ENCODE measurements around the gene DMRT1.
"Not testable (repeated sequence)": the region's sequence is repeated elsewhere in the genome, so short reads cannot be mapped to it uniquely, and the experiment has no call there.

Gene DMRT1

DNA sequence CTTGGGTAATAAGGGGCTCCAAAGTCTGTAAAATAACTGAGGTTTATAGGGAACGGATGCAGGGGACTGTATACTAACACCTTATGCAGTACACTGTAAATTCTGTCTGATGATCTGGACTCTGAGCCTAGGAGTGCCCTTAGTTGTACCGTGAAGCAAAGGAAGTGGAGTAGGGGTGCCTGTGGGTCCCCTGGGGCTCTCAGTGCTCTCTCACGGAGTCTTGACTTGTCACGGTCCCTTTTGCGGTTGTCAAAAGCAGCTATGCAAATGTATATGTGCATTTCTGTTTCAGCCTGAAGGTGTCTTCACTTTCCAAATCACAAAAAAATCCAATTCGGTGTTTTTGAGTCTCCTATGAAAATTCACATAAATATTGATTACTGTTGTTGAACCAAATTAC is 17.8 kb downstream of the DMRT1 start:
- DNase-seq (ENCODE audit: low read depth in 3 of 3), result no peak

DNA sequence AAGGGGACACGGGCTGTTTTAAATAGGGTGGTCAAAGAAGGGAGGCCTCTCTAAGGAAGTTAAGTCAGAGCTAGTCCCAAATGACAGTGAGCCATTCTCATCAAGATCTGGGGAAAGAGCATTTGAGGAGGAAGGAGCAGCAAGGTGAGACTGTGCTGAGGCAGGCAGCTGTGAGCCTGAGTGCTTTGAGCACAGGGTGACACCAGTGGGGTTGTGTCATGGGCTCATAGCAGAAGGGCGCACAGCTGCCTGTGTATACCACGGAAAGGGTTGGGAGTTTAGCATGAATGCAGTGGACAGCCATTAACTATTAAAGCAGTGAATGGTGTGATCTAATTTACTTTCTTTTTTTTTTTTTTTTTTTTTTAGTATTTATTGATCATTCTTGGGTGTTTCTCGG is 19.2 kb downstream of the DMRT1 start:
- DNase-seq (ENCODE audit: low read depth in 3 of 3), result no peak

DNA sequence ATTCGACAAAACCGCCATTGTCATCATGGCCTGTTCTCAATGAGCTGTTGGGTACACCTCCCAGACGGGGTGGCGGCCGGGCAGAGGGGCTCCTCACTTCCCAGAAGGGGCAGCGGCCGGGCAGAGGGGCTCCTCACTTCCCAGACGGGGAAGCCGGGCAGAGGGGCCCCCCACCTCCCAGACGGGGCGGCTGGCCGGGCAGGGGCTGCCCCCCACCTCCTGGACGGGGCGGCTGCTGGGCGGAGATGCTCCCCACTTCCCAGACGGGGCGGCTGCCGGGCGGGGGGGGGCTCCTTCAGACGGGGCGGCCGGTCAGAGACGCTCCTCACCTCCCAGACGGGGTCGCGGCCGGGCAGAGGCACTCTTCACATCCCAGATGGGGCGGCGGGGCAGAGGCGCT is 20.0 kb downstream of the DMRT1 start:
- DNase-seq (ENCODE audit: low read depth in 3 of 3), result not testable (repeated sequence)

DNA sequence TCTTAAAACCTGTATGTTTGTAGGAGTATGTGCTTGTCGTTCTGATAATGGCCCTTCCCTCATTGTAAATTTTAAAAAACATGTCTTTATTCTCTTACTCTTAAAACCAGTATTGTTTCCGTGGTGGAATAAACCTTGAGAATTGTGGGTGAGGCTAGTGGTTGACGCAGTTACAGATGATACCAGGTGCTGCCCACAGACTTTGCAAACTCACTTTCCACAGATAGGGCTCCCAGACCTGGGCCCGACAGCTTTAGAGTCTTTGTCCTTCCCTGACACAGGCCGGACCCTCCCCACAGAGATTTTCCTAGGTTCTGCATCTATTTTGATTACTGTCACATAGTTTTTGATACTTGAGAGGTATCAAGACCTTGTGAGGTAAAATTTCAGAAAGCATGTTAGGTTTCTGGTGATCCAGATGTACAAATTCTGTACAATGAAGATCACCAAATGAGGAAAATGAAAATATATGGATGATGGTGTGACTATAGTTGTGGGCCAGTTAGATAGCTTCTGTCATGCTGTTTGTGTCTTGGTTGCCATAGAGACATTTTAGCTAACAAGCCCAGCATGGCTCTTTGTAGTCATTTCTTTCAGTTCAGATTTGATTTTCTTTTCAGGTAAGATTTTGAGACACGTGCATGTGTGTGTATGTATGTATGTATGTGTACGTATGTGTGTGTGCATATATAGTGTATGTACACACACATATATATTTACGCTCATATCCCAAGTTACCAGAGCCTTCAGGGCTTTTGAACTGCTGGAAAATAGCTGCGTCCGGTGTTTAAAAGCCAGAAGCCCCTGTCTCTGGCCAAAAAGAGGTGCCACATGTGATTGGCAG is 33.8 kb downstream of the DMRT1 start:
- no peak for DNase-seq (ENCODE audit: low read depth in 3 of 3)

DNA sequence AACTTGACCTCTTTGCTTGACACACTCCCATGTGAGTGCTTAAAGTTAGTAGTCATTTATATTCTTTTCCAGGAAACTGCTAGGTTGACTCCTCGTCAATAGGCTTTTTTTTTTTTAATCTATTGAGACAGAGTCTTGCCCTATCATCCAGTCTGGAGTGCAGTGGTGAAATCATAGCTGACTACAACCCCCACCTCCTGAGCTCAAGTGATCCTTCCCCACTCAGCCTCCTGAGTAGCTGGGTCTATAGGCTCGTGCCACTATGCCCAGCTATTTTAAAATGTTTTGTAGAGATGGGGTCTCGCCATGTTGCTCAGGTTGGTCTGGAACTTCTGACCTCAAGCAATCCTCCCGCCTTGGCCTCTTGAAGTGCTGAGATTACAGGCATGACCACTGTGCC is 34.9 kb downstream of the DMRT1 start:
- DNase-seq (ENCODE audit: low read depth in 3 of 3), result no peak

DNA sequence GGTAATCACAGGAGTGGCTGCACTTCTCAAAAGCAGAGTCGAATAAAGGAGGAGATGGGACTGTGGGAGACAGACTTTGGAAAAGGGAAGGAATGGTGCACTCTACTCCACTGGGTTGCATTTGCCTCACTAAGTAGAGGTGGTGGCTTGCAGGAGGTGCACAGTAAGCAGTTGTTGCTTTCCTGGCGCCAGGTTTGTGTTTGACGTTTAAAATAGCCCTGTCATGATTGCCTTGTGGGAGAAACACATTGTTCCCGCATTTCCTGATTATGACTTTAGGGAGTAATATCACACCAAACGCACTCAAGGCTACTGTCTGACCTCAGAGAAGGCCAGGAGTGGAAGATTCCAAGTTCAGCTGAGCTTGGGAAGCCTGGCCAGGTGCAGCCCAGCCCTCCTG is 36.7 kb downstream of the DMRT1 start:
- DNase-seq (ENCODE audit: low read depth in 3 of 3), result no peak

DNA sequence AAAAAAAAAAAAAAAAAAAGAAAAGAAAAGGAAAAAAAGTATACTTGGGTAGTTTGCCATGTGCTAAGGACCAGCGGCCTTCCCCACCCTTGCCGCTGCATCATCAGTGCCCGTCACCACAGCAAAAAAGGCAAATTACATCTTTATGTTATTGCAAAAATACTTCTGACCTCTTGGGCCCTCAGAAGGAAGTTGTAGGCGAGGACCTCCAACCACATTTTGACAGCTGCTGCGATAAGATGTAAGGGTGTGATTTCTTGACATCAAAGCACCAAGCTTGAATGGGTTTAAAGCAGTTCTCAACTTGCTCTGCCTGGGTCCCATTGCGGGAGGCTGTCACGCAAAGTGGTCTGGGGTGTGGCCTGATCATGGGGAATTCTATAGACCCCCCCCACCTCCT is 39.2 kb downstream of the DMRT1 start:
- no peak for DNase-seq (ENCODE audit: low read depth in 3 of 3)

DNA sequence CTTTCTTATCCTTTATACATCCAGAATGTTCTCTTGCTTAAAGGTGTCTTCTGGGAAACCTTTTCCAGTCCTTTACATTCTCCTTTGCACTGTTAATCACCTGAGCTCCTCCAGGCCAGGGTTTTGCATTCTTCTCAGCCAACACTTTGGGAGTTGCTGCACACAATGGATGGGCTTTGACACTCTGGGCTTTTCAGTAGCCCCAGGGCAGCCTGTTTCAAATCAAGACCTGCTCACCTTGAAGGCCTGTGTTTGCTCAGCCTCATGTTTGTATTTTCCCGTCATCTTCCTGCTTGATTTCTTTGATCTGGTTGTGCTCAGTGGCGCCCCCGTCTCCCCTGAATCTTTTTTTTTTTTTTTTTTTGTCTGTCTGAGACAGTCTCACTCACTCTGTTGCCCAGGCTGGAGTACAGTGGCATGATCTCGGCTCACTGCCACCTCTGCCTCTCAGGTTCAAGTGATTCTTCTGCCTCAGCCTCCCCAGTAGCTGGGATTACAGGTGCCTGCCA is 41.0 kb downstream of the DMRT1 start:
- DNase-seq (ENCODE audit: low read depth in 3 of 3), result no peak

DNA sequence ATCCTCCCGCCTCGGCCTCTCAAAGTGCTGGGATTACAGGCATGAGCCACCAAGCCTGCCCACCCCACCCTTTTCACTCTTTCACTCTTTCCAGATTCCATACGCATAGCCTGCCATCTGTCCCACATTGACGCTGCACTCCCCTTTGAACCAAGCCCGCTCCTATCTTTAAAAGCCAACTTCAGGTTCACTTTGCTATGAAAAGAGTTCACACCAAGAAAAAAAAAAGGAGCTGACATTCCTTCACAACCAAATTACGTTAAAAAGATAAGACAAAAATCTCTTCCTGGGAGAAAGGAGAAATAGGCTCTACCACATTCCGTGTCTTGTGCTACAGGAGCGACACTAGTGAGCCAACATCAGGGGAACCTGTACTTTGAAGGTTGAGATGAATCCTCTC is 41.5 kb downstream of the DMRT1 start:
- no peak for DNase-seq (ENCODE audit: low read depth in 3 of 3)

DNA sequence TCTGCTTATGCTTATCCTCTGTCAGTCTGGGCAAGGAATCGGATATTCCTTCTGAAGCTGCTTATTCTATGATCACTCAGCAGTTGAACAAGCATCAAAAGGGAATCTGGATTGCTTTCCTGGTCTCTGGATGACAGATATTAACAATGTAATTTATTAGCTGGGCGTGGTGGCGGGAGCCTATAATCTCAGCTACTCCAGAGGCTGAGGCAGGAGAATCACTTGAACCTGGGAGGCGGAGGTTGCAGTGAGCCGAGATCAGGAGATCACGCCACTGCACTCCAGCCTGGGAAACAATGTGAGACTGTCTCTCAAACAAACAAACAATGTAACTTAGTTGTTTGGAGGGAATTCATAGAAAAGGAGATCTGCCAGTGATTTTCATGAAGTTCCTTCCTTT is 45.4 kb downstream of the DMRT1 start:
- DNase-seq (ENCODE audit: low read depth in 3 of 3), result no peak

DNA sequence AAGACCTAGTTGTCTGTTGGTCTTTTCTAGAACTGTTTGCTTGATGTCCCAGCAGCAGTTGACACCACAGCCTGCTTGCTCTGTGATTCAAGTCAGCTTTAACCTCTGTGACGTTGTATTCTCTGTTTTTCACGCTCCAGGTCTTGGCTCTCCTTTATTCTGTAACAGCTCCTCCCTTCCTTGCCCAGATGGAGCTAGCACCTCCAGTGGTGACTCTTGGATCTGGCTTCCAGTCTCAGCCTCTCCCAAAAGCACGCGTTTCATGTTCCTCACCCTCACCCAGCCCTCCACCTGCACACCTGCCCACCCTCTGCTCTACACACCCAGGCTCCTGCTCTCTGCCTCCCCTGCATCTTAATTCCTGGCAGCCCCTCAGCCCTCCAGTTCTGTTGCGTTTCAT is 50.6 kb downstream of the DMRT1 start:
- no peak for DNase-seq (ENCODE audit: low read depth in 3 of 3)

DNA sequence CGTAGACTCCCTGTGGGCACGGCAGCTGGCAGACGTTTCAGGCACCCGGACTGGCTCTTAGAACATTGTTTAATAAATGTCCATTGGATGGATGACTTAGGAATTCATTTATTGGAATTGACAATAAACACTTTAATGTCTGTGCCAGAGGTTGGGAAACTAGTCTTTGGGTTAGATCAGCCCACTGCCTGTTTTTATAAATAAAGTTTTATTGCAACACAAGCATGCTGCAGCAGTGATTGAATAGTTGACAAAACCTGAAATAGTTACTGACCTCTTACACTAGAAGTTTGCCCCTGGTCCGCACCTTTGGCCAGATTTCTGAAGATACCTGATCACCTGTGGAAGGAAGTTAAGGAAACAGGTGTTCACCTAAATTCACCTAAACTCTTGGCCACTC is 51.6 kb downstream of the DMRT1 start:
- no peak for DNase-seq (ENCODE audit: low read depth in 3 of 3)

DNA sequence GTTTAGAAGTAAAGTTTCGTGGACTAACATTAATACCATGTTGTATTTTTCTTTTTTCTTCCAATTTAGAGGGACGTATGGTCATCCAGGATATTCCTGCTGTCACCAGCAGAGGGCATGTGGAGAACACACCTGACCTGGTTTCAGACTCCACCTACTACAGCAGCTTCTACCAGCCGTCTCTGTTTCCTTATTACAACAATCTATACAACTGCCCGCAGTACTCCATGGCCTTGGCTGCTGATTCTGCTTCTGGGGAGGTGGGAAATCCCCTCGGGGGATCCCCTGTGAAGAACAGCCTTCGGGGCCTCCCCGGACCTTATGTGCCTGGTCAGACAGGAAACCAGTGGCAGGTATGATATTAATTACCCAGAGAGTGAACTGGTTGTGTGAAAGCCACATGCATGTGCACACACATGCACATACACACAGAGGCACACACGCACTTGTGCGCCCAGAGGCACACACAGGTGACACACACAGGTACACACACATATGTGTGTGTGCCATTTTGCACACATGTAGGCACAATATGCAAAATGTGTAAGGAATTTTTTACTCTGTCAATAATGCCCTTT is 52.4 kb downstream of the DMRT1 start:
- DNase-seq (ENCODE audit: low read depth in 3 of 3), result peak; percentile 20 to 45 (median 30)

DNA sequence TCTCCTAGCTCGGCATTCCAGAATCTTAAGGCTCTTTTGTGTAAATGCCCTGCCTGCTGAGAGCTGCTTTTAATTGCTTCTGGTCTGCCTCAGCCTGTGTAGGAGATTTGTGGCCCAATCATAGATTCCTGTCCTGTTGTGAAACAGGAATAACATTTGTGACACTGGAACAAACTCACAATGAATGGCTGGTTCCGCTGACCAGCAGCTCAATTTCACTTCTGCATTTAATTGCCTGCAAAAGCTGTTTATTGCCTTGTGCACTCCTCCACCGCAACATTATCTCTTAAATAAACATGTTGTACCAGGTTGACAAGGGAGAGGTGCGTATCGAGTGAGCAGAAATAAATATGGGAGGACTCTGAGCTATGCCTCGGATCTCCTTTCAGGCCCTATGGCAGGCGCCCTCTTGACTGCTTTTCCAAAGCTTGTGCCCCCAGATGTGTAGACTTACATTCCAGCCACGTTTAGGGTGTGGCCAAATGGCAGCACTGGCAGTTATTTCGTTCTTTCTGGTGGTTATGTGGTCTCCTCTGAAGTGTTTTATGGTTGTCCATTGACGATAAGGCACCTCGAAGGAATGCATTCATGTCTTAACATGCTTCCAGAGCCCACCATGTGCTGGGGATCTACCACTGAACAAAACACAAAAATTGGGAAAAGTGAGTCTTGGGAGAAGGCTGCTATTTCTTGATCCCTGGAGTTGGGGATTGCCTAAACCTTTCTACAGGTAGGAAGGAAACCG is 58.1 kb downstream of the DMRT1 start:
- no peak for DNase-seq (ENCODE audit: low read depth in 3 of 3)

DNA sequence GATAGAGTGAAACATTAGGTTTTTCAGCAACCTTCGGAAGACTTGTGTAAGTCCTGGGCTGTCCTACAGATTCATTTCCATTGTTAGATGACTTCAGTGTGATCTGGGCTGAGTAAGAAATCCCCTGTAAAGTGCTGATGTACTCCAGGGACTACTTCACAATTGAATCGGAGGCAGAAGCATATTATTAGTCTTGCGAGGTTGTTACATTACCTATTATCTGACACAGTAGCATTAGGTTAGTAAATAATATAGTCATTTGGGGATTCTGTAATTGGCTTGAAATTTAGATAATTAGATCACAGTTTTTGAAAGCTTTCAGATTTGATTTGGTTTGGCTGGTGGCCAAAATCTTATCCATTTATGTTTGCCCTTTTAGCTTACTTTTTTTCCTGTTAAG is 62.4 kb downstream of the DMRT1 start:
- no peak for DNase-seq (ENCODE audit: low read depth in 3 of 3)

DNA sequence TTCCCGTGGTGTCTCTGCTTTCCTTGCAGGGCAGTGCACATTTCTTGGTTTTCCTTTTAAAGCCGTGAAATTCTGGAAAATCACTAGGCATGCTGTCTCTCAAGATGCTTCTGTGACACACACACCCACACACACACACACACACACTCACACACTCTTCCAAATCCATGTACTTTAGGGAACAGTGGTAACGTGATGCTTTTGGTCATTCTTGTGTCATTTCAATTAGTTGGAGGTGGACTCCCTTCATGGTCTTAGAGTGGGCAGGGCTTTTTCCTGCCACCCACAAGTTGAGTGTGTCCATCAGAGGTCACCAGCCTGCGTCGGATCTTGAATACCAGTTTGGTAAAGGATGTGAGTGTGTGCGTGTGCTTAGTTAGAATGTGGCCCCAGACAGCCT is 64.4 kb downstream of the DMRT1 start:
- DNase-seq (ENCODE audit: low read depth in 3 of 3), result no peak

DNA sequence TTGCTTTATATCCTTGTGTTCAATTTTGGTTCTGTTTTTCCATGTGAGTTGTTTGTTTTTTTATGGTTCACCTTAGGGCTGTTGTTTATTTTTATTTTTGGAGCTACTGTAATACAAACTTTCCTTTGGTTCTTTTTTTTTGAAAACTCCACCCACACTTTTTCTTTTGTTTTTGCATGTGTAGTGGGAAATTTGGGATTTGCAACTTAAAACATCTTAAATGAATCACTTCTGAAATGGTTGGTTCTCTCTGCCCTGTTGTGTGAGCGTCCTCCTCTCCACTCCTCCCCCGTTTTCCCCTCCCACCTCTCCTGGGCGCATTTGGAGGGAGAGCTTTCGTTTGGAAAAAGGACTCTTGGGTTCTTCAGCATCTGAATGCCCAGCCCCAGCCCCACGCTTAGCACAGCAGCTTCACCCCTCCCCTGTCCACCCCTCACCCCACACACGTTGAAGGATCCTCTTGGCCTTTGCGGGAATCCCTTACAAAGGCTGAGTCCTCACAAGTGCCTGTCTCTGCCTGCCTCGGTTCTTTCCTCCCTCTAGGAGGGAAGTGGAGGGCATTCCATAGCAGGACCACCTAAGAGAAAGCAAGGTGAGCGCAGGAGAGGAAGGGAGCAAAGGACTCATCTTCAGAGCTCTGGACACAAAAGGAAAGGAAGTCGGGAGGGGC is 67.2 kb downstream of the DMRT1 start:
- DNase-seq (ENCODE audit: low read depth in 3 of 3), result no peak

DNA sequence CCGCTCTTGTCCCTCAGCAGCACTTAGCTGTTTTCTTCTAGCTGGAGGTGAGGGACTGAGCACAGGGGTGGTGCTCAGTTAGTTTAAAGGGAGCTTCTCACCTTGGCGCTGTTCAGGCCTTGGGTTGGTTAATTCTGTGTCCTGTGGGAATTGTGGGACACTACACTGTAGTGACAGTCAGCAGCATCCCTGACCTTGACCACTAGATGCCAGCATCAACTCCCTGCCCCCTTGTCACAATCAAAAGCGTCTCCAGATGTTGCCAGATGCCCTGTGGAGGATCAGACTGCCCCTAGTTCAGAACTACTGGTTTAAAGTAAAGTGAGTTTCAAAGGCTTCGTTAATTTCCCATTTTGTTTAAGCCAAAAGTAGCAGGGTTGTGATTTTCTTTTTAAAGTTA is 69.5 kb downstream of the DMRT1 start:
- DNase-seq (ENCODE audit: low read depth in 3 of 3), result no peak

DNA sequence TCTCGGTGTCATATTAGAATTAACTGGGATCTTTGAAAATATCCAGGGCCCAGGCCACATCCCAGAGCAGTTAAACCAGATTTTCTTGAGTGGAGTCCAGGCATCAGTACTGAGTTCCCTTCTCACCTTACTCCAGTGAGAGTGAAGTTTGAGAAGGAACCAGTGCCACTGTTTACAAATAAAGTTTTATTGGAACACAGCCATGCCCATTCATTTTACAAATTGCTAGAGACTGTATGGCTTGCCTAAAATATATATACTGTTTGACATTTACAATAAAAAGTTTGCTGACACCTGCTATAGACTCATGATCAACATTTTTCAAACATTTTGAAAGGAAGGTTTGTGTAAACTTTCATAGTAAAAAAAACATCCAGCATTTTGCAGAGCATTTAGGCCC is 71.3 kb downstream of the DMRT1 start:
- DNase-seq (ENCODE audit: low read depth in 3 of 3), result no peak

DNA sequence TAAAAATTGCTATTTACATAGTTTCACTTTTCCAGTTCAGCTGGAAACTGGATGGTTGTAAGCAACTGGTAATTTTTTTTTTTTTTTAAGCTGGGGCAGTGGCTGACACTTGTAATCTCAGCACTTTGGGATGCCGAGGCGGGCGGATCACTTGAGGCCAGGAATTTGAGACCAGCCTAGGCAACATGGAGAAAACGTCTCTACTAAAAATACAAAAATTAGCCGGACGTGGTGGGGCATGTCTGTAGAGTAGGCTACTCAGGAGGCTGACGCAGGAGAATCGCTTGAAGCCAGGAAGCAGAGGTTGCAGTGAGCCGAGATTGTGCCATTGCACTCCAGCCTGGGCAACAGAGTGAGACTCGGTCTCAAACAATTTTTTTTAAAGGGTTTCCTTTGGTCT is 72.0 kb downstream of the DMRT1 start:
- DNase-seq (ENCODE audit: low read depth in 3 of 3), result not testable (repeated sequence)

DNA sequence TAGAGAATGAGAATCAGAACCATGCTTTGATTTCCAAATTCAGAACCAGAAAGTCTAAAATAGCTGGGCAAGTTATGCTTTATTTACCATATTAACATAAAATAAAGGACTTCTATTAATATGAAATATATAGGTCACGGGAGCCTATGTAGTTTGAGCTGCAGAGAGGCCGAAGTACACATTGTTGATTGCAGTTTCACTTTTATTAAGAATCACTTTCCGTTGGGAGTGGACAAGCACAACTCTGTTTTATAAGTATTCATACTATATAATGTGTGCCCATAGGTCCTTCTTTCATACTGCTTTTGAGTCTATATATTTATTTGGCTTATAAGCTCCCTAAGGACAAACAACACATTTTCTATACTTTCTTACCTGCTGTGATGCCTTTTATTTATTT is 76.2 kb downstream of the DMRT1 start:
- DNase-seq (ENCODE audit: low read depth in 3 of 3), result no peak

DNA sequence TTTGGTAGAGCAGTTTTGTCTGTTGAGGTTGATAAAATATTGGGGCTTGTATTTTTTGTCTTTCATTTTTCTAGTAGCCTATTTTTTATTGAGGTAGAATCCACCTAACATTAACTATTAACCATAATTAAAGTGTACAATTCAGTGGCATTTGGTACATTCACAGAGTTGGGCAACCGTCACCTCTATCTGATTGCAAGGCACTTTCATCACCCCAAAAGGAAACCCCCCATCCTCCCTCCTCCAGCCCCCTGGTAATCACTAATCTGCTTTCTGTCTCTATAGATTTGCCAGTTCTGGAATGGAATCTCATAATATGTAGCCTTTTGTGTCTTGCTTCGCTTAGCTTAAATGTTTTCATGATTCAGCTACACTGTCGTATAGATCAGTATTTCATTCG is 79.4 kb downstream of the DMRT1 start:
- DNase-seq (ENCODE audit: low read depth in 3 of 3), result no peak

Measured in stimulated activated CD4-positive, alpha-beta T cell treated with anti-CD3 and anti-CD28 coated beads, TNF-alpha, amount 100 ng/mL, for 48 hours (primary cell).